IMR-90 (cell line): ENCODE data around the gene SH2D4B.

Experiments
- POLR2A ChIP-seq: IDR thresholded peaks from 2 replicates; pipeline ENCODE4 v1.6.1; 2012; ENCODE audit warnings: mild to moderate bottlenecking, low read depth, low read length
- RAD21 ChIP-seq: IDR thresholded peaks from 2 replicates; pipeline ENCODE4 v1.6.1; 2012; ENCODE audit warnings: low read length, improper control_type of control experiment
- TF ChIP-seq, protein P1 (sequence below): conservative IDR thresholded peaks from 2 replicates; pipeline ENCODE4 v1.5.1; 2012; ENCODE audit warnings: mild to moderate bottlenecking, low read depth, low read length, improper control_type of control experiment
- TF ChIP-seq, protein P2 (sequence below): fragments of 150-350 bp; IDR thresholded peaks from 2 replicates; pipeline ENCODE4 v1.6.1; 2017; ENCODE audit warnings: mild to moderate bottlenecking, antibody characterized with exemption, low read length, low read depth

GRCh38 chr10:80540136-80540535 lies 2.4 kb downstream of the SH2D4B start:
- TF ChIP-seq, protein P1, sequence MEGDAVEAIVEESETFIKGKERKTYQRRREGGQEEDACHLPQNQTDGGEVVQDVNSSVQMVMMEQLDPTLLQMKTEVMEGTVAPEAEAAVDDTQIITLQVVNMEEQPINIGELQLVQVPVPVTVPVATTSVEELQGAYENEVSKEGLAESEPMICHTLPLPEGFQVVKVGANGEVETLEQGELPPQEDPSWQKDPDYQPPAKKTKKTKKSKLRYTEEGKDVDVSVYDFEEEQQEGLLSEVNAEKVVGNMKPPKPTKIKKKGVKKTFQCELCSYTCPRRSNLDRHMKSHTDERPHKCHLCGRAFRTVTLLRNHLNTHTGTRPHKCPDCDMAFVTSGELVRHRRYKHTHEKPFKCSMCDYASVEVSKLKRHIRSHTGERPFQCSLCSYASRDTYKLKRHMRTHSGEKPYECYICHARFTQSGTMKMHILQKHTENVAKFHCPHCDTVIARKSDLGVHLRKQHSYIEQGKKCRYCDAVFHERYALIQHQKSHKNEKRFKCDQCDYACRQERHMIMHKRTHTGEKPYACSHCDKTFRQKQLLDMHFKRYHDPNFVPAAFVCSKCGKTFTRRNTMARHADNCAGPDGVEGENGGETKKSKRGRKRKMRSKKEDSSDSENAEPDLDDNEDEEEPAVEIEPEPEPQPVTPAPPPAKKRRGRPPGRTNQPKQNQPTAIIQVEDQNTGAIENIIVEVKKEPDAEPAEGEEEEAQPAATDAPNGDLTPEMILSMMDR, result no peak
- TF ChIP-seq RAD21 (no peak), POLR2A (no peak)
- TF ChIP-seq, protein P2, sequence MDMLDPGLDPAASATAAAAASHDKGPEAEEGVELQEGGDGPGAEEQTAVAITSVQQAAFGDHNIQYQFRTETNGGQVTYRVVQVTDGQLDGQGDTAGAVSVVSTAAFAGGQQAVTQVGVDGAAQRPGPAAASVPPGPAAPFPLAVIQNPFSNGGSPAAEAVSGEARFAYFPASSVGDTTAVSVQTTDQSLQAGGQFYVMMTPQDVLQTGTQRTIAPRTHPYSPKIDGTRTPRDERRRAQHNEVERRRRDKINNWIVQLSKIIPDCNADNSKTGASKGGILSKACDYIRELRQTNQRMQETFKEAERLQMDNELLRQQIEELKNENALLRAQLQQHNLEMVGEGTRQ, result no peak
